Osteocyte (in vitro differentiated cells): Measurements from ENCODE around the gene PSAT1. TPM values are rescaled to one million over a fixed set of nuclear protein-coding genes. Genes with fewer than 3 reads are reported as not detected.

ENCODE experiments used
- DNase-seq: peaks from one replicate; pipeline ENCODE4 v3.0.0; 2021; ENCODE audit warnings: mixed read lengths; ENCODE audit not compliant: unreplicated experiment; ENCODE audit errors: extremely low spot score
- H3K27ac Mint-ChIP-seq: one replicate; pipeline ENCODE4 v1.8.0; 2021; ENCODE audit warnings: mild to moderate bottlenecking, mixed read lengths; ENCODE audit not compliant: unreplicated experiment
- H3K27me3 Mint-ChIP-seq: one replicate; pipeline ENCODE4 v1.8.0; 2021; ENCODE audit warnings: mixed read lengths; ENCODE audit not compliant: unreplicated experiment
- H3K36me3 Mint-ChIP-seq: one replicate; pipeline ENCODE4 v1.8.0; 2021; ENCODE audit warnings: mixed read lengths; ENCODE audit not compliant: unreplicated experiment
- H3K4me1 Mint-ChIP-seq: one replicate; pipeline ENCODE4 v1.8.0; 2021; ENCODE audit warnings: mixed read lengths; ENCODE audit not compliant: unreplicated experiment
- H3K4me3 Mint-ChIP-seq: one replicate; pipeline ENCODE4 v1.8.0; 2021; ENCODE audit warnings: mild to moderate bottlenecking, moderate library complexity, mixed read lengths; ENCODE audit not compliant: unreplicated experiment
- H3K9me3 Mint-ChIP-seq: one replicate; pipeline ENCODE4 v1.8.0; 2021; ENCODE audit warnings: mixed read lengths; ENCODE audit not compliant: unreplicated experiment
- CTCF ChIP-seq: fragments of 200-600 bp; sonication (generic); IDR thresholded peaks from 2 replicates; pipeline ENCODE4 v1.5.0; 2021; ENCODE audit warnings: antibody characterized with exemption, mild to moderate bottlenecking, moderate library complexity
- total RNA-seq: library from RNA; stranded (reverse); gene quantifications from 2 replicates; pipeline ENCODE4 v1.2.1, GENCODE V29; 2021

Gene PSAT1
- total RNA-seq, 1 donor from 2014 or later: 171 TPM

- H3K4me1 Mint-ChIP-seq: peaks cover 29% of the 10 kb centered on the region
- peak overlapping the region; percentile 97 for H3K27ac Mint-ChIP-seq
- no peaks in the 10 kb centered on the region for H3K27me3 Mint-ChIP-seq
- no peaks in the 10 kb centered on the region for H3K9me3 Mint-ChIP-seq
- peaks cover 11% of the 10 kb centered on the region for H3K36me3 Mint-ChIP-seq
- no peak for DNase-seq
- no peak for TF ChIP-seq CTCF
- peak overlapping the region; percentile 88 for H3K4me3 Mint-ChIP-seq
Measured at GRCh38 chr9:78296201-78296892, 578 bp upstream of the PSAT1 start.

- Mint-ChIP-seq H3K36me3 (peaks cover 22% of the 10 kb centered on the region), H3K9me3 (no peaks in the 10 kb centered on the region), H3K4me3 (peak overlapping the region; percentile 88), H3K4me1 (peaks cover 31% of the 10 kb centered on the region), H3K27ac (peak overlapping the region; percentile 97), H3K27me3 (no peaks in the 10 kb centered on the region)
- no peak for DNase-seq
- TF ChIP-seq CTCF: no peak
Measured at GRCh38 chr9:78297672-78297961, 692 bp downstream of the PSAT1 start.

- Mint-ChIP-seq H3K27ac (peak overlapping the region; percentile 97), H3K36me3 (peaks cover 22% of the 10 kb centered on the region)
Measured at GRCh38 chr9:78298046-78298765, 1.3 kb downstream of the PSAT1 start.

GRCh38 chr9:78300209-78300608 lies 3.3 kb downstream of the PSAT1 start:
- H3K27me3 Mint-ChIP-seq: no peaks in the 10 kb centered on the region
- H3K36me3 Mint-ChIP-seq: peaks cover 38% of the 10 kb centered on the region
- no peak for DNase-seq
- no peak overlapping the region for H3K4me3 Mint-ChIP-seq
- peaks cover 31% of the 10 kb centered on the region for H3K4me1 Mint-ChIP-seq
- H3K9me3 Mint-ChIP-seq: no peaks in the 10 kb centered on the region
- H3K27ac Mint-ChIP-seq: no peak overlapping the region
- no peak for TF ChIP-seq CTCF

More at GRCh38 chr9:78298046-78298765, 1.3 kb downstream of the PSAT1 start:
- Mint-ChIP-seq H3K9me3 (no peaks in the 10 kb centered on the region), H3K4me1 (peaks cover 31% of the 10 kb centered on the region), H3K27me3 (no peaks in the 10 kb centered on the region), H3K4me3 (peak overlapping the region; percentile 88)
- no peak for DNase-seq
- no peak for TF ChIP-seq CTCF

- no peak for DNase-seq
- TF ChIP-seq CTCF: no peak
- Mint-ChIP-seq H3K27me3 (no peaks in the 10 kb centered on the region), H3K36me3 (peaks cover 48% of the 10 kb centered on the region), H3K4me3 (no peak overlapping the region), H3K9me3 (no peaks in the 10 kb centered on the region), H3K27ac (no peak overlapping the region), H3K4me1 (peaks cover 21% of the 10 kb centered on the region)
Measured at GRCh38 chr9:78301466-78301865, 4.5 kb downstream of the PSAT1 start.
